Ecto neural progenitor cell (in vitro differentiated cells): ENCODE results near the gene ANAPC16.
"Not testable (repeated sequence)": the region's sequence is repeated elsewhere in the genome, so short reads cannot be mapped to it uniquely, and the experiment has no call there.

Source experiments
- DNase-seq: peaks from one replicate; pipeline ENCODE4 v3.0.0-alpha.2; 2018; ENCODE audit warnings: low spot score

ANAPC16 gene

GRCh38 chr10:72265508-72265907 is 49.7 kb downstream of the ANAPC16 start:
- no peak for DNase-seq

- no peak for DNase-seq
Measured at GRCh38 chr10:72265990-72266865, 50.4 kb downstream of the ANAPC16 start.

GRCh38 chr10:72267381-72267780 is 51.6 kb downstream of the ANAPC16 start:
- DNase-seq = no peak

GRCh38 chr10:72267819-72268399 is 52.1 kb downstream of the ANAPC16 start:
- peak; percentile 48 for DNase-seq

GRCh38 chr10:72268475-72269200 is 52.8 kb downstream of the ANAPC16 start:
- DNase-seq = not testable (repeated sequence)

- DNase-seq = no peak
Measured at GRCh38 chr10:72270607-72271281, 54.9 kb downstream of the ANAPC16 start.

GRCh38 chr10:72272689-72273409 is 57.0 kb downstream of the ANAPC16 start:
- peak; percentile 89 for DNase-seq

GRCh38 chr10:72273410-72274212 is 57.8 kb downstream of the ANAPC16 start, which contains the start of gene DDIT4:
Gene DDIT4, plus strand, starts transcription at chr10:72273924. Its CDS starts 293 bp downstream, at chr10:72274217.
- peak; percentile 99 for DNase-seq

GRCh38 chr10:72274213-72274729 is 58.5 kb downstream of the ANAPC16 start:
- no peak for DNase-seq

- peak; percentile 80 for DNase-seq
Measured at GRCh38 chr10:72274730-72275350, 59.0 kb downstream of the ANAPC16 start.

GRCh38 chr10:72275351-72276012 is 59.7 kb downstream of the ANAPC16 start:
- DNase-seq = no peak

GRCh38 chr10:72276013-72276387 is 60.2 kb downstream of the ANAPC16 start:
- peak; percentile 31 for DNase-seq

- peak; percentile 42 for DNase-seq
Measured at GRCh38 chr10:72276421-72277339, 60.9 kb downstream of the ANAPC16 start.

- peak; percentile 43 for DNase-seq
Measured at GRCh38 chr10:72277340-72277995, 61.7 kb downstream of the ANAPC16 start.

- peak; percentile 26 for DNase-seq
Measured at GRCh38 chr10:72277996-72278667, 62.3 kb downstream of the ANAPC16 start.

GRCh38 chr10:72278668-72279393 is 63.0 kb downstream of the ANAPC16 start:
- DNase-seq = peak; percentile 30
